ENCODE measurements around the gene CAMK1D.

DNA sequence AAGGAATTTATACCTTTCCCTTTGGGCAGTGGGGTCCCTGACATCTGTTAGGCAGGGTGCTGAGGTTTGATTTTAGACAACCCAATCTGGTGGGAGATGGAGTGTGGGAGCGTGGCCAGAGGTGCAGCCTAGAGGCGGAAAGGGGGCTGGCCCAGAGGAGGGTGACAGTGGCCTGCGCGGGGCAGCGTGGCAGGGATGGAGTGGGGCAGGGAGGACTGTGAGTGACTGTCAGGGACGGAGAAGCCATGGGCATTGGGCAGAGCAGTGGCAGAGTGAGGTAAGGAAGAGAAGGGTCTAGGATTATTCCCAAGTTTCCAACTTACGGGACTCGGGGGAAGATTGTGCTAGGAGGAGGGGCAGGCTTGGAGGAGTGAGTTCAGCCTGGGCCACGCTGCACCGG lies 470.3 kb downstream of the CAMK1D start:
- TF ChIP-seq CTCF (conservative IDR thresholded peaks at IDR 0.05) (no peak), EZH2 (IDR thresholded peaks at IDR 0.05; ENCODE audit: low read depth) (no peak)

Data from PC-9 (cell line).